Sigmoid colon (tissue), 7 donors: ENCODE data around the gene MPP3. TPM values are rescaled to one million over a fixed set of nuclear protein-coding genes. Genes with fewer than 3 reads are reported as not detected.

Experiments used
- DNase-seq: peaks from one replicate; pipeline ENCODE4 v3.0.0-alpha.2; 2019
- H3K27ac ChIP-seq, 4 donors: fragments of 200-600 bp; sonication (generic); one replicate each; pipeline ENCODE4 v1.5.1; 2016 to 2019; ENCODE audit warnings: mild to moderate bottlenecking in 1 of 4
- H3K27me3 ChIP-seq, 3 donors: fragments of 200-600 bp; sonication (generic); one replicate each; pipeline ENCODE4 v1.5.1; 2019; ENCODE audit warnings: mild to moderate bottlenecking in 1 of 3
- H3K36me3 ChIP-seq, 4 donors: fragments of 200-600 bp; sonication (generic); one replicate each; pipeline ENCODE4 v1.5.1; 2016 to 2019
- H3K4me1 ChIP-seq, 4 donors: fragments of 200-600 bp; sonication (generic); one replicate each; pipeline ENCODE4 v1.5.1; 2017 to 2019
- H3K4me3 ChIP-seq, 4 donors: fragments of 200-600 bp; sonication (generic); one replicate each; pipeline ENCODE4 v1.5.1; 2017 to 2019; ENCODE audit warnings: mild to moderate bottlenecking in 2 of 4, moderate library complexity in 1 of 4
- H3K9me3 ChIP-seq, 4 donors: fragments of 200-600 bp in 3 of 4; sonication (generic) in 3 of 4; one replicate each; pipeline versions ENCODE4 v1.5.1 to v1.6.1; 2013 to 2019
- EP300 ChIP-seq, 4 donors: sonication (generic); formaldehyde crosslinking; IDR thresholded peaks; one replicate each; pipeline ENCODE4 v1.6.1; 2017; ENCODE audit warnings: antibody characterized with exemption in 4 of 4
- POLR2A ChIP-seq, 2 donors: fragments of 450-650 bp; IDR thresholded peaks; one replicate each; pipeline ENCODE4 v1.6.1; 2016; ENCODE audit warnings: antibody characterized with exemption in 2 of 2, mild to moderate bottlenecking in 2 of 2, moderate library complexity in 2 of 2
- POLR2AphosphoS5 ChIP-seq, 4 donors: sonication (generic); formaldehyde crosslinking; IDR thresholded peaks; one replicate each; pipeline ENCODE4 v1.6.1; 2017; ENCODE audit warnings: antibody characterized with exemption in 4 of 4
- WGBS, 2 donors: extraction: QIAGEN DNeasy Blood & Tissue Kit; methylation state at CpG; one replicate each; pipeline ENCODE4 v1.1.7; 2013; 5-methylcytosine and 5-hydroxymethylcytosine counted together
- intact Hi-C: fragments of 100-400 bp; cut with DNase I; formaldehyde crosslinking; loops from one replicate; pipeline ENCODE4 v1.15.1; 2023
- polyA plus RNA-seq, 3 donors: library from polyadenylated mRNA; stranded (reverse); fragments of 200-250 nt; gene quantifications; one replicate each; pipeline ENCODE4 v1.2.3, GENCODE V29; 2013
- total RNA-seq, 4 donors: library from RNA; depleted of rRNA; stranded (reverse); fragments of >200 nt; gene quantifications; one replicate each; pipeline ENCODE4 v1.1.0, GENCODE V29; 2016
- TF ChIP-seq, protein P1 (sequence below), 4 experiments: fragments of 450-650 bp in 3 of 4; fragments of 200-600 bp in 1 of 4; IDR thresholded peaks; one replicate each; pipeline ENCODE4 v1.5.1; 2016 to 2019; ENCODE audit warnings: antibody characterized with exemption in 4 of 4, mild to moderate bottlenecking in 3 of 4, moderate library complexity in 2 of 4
- donor health status: healthy with polysubstance abuse.
- donor health status: Bipolar disorder and iron deficiency.
- donor health status: healthy.

MPP3 gene
- total and polyA plus RNA-seq, 7 donors: 0.23 to 10.5 (median 5.0) TPM

GRCh38 chr17:43855061-43855460 is 22.1 kb upstream of the MPP3 start:
- 92 to 93% methylated on average over 9 of the region's 9 CpGs for WGBS, 2 donors
- no peak for DNase-seq
- Histone ChIP-seq H3K4me1 (peaks cover 0 to 2% (median 0%) of the 10 kb centered on the region in 4 donors), H3K9me3 (no peaks in the 10 kb centered on the region), H3K36me3 (no peaks in the 10 kb centered on the region), H3K27ac (no peak overlapping the region), H3K4me3 (no peak overlapping the region), H3K27me3 (peaks cover 0 to 25% (median 0%) of the 10 kb centered on the region in 3 donors)
- TF ChIP-seq POLR2AphosphoS5 (IDR thresholded peaks at IDR 0.05): no peak
- no peak for TF ChIP-seq EP300 (IDR thresholded peaks at IDR 0.05)
- no peak for TF ChIP-seq POLR2A (IDR thresholded peaks at IDR 0.05)
- TF ChIP-seq, protein P1, sequence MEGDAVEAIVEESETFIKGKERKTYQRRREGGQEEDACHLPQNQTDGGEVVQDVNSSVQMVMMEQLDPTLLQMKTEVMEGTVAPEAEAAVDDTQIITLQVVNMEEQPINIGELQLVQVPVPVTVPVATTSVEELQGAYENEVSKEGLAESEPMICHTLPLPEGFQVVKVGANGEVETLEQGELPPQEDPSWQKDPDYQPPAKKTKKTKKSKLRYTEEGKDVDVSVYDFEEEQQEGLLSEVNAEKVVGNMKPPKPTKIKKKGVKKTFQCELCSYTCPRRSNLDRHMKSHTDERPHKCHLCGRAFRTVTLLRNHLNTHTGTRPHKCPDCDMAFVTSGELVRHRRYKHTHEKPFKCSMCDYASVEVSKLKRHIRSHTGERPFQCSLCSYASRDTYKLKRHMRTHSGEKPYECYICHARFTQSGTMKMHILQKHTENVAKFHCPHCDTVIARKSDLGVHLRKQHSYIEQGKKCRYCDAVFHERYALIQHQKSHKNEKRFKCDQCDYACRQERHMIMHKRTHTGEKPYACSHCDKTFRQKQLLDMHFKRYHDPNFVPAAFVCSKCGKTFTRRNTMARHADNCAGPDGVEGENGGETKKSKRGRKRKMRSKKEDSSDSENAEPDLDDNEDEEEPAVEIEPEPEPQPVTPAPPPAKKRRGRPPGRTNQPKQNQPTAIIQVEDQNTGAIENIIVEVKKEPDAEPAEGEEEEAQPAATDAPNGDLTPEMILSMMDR (IDR thresholded peaks at IDR 0.05): no peak
- intact Hi-C loops: no loop called here

- intact Hi-C loops: no loop called here
Observed at GRCh38 chr17:43854498-43854897, 21.6 kb upstream of the MPP3 start.

DNA sequence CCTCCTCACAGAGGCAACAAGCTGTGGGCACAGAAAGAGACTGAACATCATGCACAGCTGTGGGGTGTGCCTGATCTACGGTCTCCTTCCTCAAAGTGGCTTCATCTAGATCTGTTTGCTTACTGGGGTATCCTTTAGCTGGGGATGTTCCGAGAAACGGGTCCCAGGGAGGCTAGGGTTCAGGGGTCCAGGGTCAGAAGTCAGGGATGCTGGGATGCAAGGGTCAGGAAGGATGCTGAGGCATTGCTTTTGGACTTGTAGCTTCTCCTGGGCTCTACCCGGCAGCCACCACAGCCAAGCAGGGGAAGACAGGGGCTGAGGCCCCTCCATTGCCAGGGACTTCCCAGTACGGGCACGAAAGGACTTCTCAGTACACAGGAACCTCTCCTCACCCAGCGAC is 20.6 kb upstream of the MPP3 start:
- Histone ChIP-seq H3K9me3 (no peaks in the 10 kb centered on the region), H3K27me3 (peaks cover 0 to 25% (median 0%) of the 10 kb centered on the region in 3 donors), H3K27ac (no peak overlapping the region), H3K4me1 (no peaks in the 10 kb centered on the region), H3K36me3 (no peaks in the 10 kb centered on the region), H3K4me3 (no peak overlapping the region)
- 71 to 83% methylated on average over 7 of the region's 7 CpGs for WGBS, 2 donors
- intact Hi-C loops: no loop called here
- TF ChIP-seq, protein P1 (IDR thresholded peaks at IDR 0.05): no peak
- TF ChIP-seq EP300 (IDR thresholded peaks at IDR 0.05): no peak
- TF ChIP-seq POLR2AphosphoS5 (IDR thresholded peaks at IDR 0.05): no peak
- no peak for TF ChIP-seq POLR2A (IDR thresholded peaks at IDR 0.05)
- DNase-seq: no peak

More at GRCh38 chr17:43854498-43854897, 21.6 kb upstream of the MPP3 start:
- peaks cover 0 to 25% (median 0%) of the 10 kb centered on the region in 3 donors for H3K27me3 ChIP-seq
- WGBS, 2 donors: 75 to 76% methylated on average over 8 of the region's 8 CpGs
- no peak overlapping the region for H3K27ac ChIP-seq
- TF ChIP-seq POLR2A (IDR thresholded peaks at IDR 0.05): no peak
- no peak for TF ChIP-seq EP300 (IDR thresholded peaks at IDR 0.05)
- no peak for TF ChIP-seq POLR2AphosphoS5 (IDR thresholded peaks at IDR 0.05)
- TF ChIP-seq, protein P1 (IDR thresholded peaks at IDR 0.05): no peak
- H3K4me3 ChIP-seq: no peak overlapping the region
- H3K9me3 ChIP-seq: no peaks in the 10 kb centered on the region
- H3K4me1 ChIP-seq: no peaks in the 10 kb centered on the region
- no peak for DNase-seq
- no peaks in the 10 kb centered on the region for H3K36me3 ChIP-seq

DNA sequence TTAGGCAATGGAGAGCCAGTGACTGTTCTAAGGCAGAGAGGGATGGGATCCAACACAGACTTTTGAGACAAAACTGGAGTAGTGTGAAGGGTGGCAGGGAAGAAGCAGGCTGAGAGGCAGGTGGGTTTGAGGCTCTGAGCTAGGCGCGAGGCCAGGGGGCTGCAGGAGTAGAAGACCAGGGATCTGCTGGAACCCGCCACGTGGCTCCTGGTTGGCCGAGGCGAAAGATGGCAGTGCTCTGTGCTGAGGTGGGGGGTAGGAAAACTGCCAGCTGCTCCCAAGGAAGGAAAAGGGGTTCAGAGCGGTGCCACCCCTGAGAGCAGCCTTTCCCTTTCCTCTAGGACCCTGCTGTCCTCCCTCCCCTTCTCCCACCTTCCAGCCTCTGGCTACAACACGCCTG is 19.6 kb upstream of the MPP3 start:
- H3K27me3 ChIP-seq: peaks cover 0 to 19% (median 0%) of the 10 kb centered on the region in 3 donors
- TF ChIP-seq POLR2A (IDR thresholded peaks at IDR 0.05) (no peak), POLR2AphosphoS5 (IDR thresholded peaks at IDR 0.05) (no peak), EP300 (IDR thresholded peaks at IDR 0.05) (no peak)
- TF ChIP-seq, protein P1 (IDR thresholded peaks at IDR 0.05): no peak
- H3K27ac ChIP-seq: no peak overlapping the region
- no peaks in the 10 kb centered on the region for H3K4me1 ChIP-seq
- H3K4me3 ChIP-seq: no peak overlapping the region
- H3K36me3 ChIP-seq: no peaks in the 10 kb centered on the region
- WGBS, 2 donors: 91 to 95% methylated on average over 8 of the region's 8 CpGs
- H3K9me3 ChIP-seq: no peaks in the 10 kb centered on the region
- no peak for DNase-seq
- intact Hi-C loops: no loop called here

DNA sequence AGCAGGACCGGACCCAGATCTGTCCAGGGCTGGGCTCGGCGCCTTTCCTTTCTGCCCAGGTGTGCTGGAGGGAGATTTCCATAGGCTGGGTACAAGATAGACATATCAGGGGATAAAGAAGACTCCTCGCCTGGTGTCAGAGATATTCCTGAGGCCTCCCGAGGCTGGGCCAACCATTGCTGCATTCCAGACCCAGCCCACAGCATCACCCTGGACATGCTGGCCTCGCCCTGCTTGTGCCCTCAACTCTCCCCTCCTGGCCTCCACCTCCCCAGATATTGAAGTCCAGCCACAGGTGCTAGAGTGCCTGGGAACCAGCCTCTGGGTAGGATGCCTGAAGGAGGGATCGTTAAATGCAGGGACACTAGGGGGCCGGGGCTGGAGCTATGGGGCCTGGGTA is 16.2 kb upstream of the MPP3 start:
- Histone ChIP-seq H3K27me3 (peaks cover 0 to 5% (median 0%) of the 10 kb centered on the region in 3 donors), H3K4me3 (no peak overlapping the region), H3K36me3 (no peaks in the 10 kb centered on the region), H3K4me1 (peaks cover 0 to 16% (median 9%) of the 10 kb centered on the region in 4 donors), H3K9me3 (no peaks in the 10 kb centered on the region), H3K27ac (no peak overlapping the region)
- WGBS, 2 donors: 86 to 93% methylated on average over 8 of the region's 8 CpGs
- TF ChIP-seq EP300 (IDR thresholded peaks at IDR 0.05): no peak
- no peak for TF ChIP-seq POLR2AphosphoS5 (IDR thresholded peaks at IDR 0.05)
- TF ChIP-seq POLR2A (IDR thresholded peaks at IDR 0.05): no peak
- TF ChIP-seq, protein P1 (IDR thresholded peaks at IDR 0.05): no peak
- intact Hi-C loops: loop anchor here (5.0 kb wide), 2 partner anchors 72 to 87 kb away; partner anchors contain the start of gene DUSP3
- no peak for DNase-seq
